H1 (cell line): Measurements from ENCODE around the gene CNKSR2. TPM values are rescaled to one million over a fixed set of nuclear protein-coding genes. Genes with fewer than 3 reads are reported as not detected.

ENCODE experiments used
- CREB1 ChIP-seq: IDR thresholded peaks from 2 replicates; pipeline ENCODE4 v1.6.1; 2012; ENCODE audit warnings: inconsistent platforms
- KDM1A ChIP-seq: fragments of 200-600, 300-600 bp; sonication (generic); IDR thresholded peaks from 2 replicates; pipeline ENCODE4 v1.7.1; 2016; ENCODE audit warnings: mild to moderate bottlenecking, low read length, borderline replicate concordance
- PHF8 ChIP-seq: fragments of 200-600 bp; sonication (generic); conservative IDR thresholded peaks from 2 replicates; pipeline ENCODE4 v1.7.1; 2012; ENCODE audit warnings: low read depth, mild to moderate bottlenecking, inconsistent platforms, low read length, moderate library complexity
- RAD21 ChIP-seq, 2 experiments: IDR thresholded peaks in 1 of 2; conservative IDR thresholded peaks in 1 of 2; 2 replicates each; pipeline ENCODE4 v1.6.1; 2011; ENCODE audit warnings: low read depth in 2 of 2, low read length in 2 of 2, improper control_type of control experiment in 1 of 2, inconsistent platforms in 1 of 2, mild to moderate bottlenecking in 1 of 2, moderate library complexity in 1 of 2
- SAP30 ChIP-seq: fragments of 300-600 bp; sonication (generic); IDR thresholded peaks from 2 replicates; pipeline ENCODE4 v1.7.1; 2012; ENCODE audit warnings: low read length, moderate library complexity, mild to moderate bottlenecking, inconsistent platforms; ENCODE audit not compliant: insufficient read depth, insufficient replicate concordance
- TBP ChIP-seq: IDR thresholded peaks from 2 replicates; pipeline ENCODE4 v1.6.1; 2011; ENCODE audit warnings: low read depth, low read length, improper control_type of control experiment
- polyA plus RNA-seq, 7 experiments: library from polyadenylated mRNA; depleted of rRNA in 3 of 7; stranded (reverse) in 5 of 7; unstranded in 2 of 7; fragments of >200 nt in 5 of 7; fragments of 200-250 nt in 2 of 7; gene quantifications; 1 replicate in 5 of 7; 2 replicates in 1 of 7; 4 replicates in 1 of 7; pipeline versions ENCODE4 v1.2.1 to v1.2.3, GENCODE V29; 2011 to 2013; ENCODE audit warnings: missing spikeins in 2 of 7, mixed read lengths in 2 of 7
- total RNA-seq: library from RNA; stranded (reverse); fragmentation: NEBNext Ultra II Directional; extraction: Animal tissue kit (Norgen Biotek cat#: 25700); gene quantifications from 2 replicates; pipeline ENCODE4 v1.2.1, GENCODE V29; 2021
- TF ChIP-seq, protein P1 (sequence below): fragments of 300-600 bp; sonication (generic); IDR thresholded peaks from 2 replicates; pipeline ENCODE4 v1.7.1; 2012; ENCODE audit warnings: low read length, moderate library complexity, mild to moderate bottlenecking, inconsistent platforms; ENCODE audit not compliant: insufficient replicate concordance

CNKSR2 gene
- total and polyA plus RNA-seq, 2 of the 8 experiments (the other 6 are each of a cell fraction or from before 2014, with no cell fraction given) = 5.5 to 16.3 TPM

DNA sequence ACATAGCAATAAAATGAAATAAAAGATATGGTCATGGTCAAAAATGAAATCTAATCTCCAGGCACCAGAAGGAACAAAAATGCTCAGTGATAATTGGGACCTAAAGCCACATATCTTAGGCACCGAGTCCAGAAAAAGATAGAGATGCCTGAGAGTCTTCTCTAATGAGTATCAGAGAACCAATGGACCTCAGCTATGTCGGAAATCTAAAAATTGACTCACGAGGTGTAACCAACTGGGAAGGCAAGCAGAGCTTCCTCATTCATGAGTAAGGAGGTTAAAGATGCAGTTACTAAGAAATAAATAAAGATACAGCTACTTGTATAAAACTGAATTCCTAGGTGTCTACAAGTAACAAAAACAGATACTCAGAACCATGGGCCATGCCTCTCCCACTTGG, 211.8 kb downstream of the CNKSR2 start (continued):
- TF ChIP-seq, protein P1, sequence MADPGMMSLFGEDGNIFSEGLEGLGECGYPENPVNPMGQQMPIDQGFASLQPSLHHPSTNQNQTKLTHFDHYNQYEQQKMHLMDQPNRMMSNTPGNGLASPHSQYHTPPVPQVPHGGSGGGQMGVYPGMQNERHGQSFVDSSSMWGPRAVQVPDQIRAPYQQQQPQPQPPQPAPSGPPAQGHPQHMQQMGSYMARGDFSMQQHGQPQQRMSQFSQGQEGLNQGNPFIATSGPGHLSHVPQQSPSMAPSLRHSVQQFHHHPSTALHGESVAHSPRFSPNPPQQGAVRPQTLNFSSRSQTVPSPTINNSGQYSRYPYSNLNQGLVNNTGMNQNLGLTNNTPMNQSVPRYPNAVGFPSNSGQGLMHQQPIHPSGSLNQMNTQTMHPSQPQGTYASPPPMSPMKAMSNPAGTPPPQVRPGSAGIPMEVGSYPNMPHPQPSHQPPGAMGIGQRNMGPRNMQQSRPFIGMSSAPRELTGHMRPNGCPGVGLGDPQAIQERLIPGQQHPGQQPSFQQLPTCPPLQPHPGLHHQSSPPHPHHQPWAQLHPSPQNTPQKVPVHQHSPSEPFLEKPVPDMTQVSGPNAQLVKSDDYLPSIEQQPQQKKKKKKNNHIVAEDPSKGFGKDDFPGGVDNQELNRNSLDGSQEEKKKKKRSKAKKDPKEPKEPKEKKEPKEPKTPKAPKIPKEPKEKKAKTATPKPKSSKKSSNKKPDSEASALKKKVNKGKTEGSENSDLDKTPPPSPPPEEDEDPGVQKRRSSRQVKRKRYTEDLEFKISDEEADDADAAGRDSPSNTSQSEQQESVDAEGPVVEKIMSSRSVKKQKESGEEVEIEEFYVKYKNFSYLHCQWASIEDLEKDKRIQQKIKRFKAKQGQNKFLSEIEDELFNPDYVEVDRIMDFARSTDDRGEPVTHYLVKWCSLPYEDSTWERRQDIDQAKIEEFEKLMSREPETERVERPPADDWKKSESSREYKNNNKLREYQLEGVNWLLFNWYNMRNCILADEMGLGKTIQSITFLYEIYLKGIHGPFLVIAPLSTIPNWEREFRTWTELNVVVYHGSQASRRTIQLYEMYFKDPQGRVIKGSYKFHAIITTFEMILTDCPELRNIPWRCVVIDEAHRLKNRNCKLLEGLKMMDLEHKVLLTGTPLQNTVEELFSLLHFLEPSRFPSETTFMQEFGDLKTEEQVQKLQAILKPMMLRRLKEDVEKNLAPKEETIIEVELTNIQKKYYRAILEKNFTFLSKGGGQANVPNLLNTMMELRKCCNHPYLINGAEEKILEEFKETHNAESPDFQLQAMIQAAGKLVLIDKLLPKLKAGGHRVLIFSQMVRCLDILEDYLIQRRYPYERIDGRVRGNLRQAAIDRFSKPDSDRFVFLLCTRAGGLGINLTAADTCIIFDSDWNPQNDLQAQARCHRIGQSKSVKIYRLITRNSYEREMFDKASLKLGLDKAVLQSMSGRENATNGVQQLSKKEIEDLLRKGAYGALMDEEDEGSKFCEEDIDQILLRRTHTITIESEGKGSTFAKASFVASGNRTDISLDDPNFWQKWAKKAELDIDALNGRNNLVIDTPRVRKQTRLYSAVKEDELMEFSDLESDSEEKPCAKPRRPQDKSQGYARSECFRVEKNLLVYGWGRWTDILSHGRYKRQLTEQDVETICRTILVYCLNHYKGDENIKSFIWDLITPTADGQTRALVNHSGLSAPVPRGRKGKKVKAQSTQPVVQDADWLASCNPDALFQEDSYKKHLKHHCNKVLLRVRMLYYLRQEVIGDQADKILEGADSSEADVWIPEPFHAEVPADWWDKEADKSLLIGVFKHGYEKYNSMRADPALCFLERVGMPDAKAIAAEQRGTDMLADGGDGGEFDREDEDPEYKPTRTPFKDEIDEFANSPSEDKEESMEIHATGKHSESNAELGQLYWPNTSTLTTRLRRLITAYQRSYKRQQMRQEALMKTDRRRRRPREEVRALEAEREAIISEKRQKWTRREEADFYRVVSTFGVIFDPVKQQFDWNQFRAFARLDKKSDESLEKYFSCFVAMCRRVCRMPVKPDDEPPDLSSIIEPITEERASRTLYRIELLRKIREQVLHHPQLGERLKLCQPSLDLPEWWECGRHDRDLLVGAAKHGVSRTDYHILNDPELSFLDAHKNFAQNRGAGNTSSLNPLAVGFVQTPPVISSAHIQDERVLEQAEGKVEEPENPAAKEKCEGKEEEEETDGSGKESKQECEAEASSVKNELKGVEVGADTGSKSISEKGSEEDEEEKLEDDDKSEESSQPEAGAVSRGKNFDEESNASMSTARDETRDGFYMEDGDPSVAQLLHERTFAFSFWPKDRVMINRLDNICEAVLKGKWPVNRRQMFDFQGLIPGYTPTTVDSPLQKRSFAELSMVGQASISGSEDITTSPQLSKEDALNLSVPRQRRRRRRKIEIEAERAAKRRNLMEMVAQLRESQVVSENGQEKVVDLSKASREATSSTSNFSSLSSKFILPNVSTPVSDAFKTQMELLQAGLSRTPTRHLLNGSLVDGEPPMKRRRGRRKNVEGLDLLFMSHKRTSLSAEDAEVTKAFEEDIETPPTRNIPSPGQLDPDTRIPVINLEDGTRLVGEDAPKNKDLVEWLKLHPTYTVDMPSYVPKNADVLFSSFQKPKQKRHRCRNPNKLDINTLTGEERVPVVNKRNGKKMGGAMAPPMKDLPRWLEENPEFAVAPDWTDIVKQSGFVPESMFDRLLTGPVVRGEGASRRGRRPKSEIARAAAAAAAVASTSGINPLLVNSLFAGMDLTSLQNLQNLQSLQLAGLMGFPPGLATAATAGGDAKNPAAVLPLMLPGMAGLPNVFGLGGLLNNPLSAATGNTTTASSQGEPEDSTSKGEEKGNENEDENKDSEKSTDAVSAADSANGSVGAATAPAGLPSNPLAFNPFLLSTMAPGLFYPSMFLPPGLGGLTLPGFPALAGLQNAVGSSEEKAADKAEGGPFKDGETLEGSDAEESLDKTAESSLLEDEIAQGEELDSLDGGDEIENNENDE = no peak
- TF ChIP-seq PHF8 = no peak
- TF ChIP-seq RAD21 (IDR thresholded peaks at IDR 0.05 in 1 of 2, conservative IDR thresholded peaks at IDR 0.05 in 1 of 2; ENCODE audit: low read depth in 2 of 2, low read length in 2 of 2) = no peak
- no peak for TF ChIP-seq KDM1A
- TF ChIP-seq CREB1 = no peak
- no peak for TF ChIP-seq TBP
- no peak for TF ChIP-seq SAP30
- TF ChIP-seq, all 59 proteins: peak for 0
